A549 (cell line): ENCODE measurements around the gene PPRC1. TPM values are rescaled to one million over a fixed set of nuclear protein-coding genes. Genes with fewer than 3 reads are reported as not detected.
A peak's percentile ranks its signal among the peaks of the same experiment; 100 is the strongest.

Experiments used
- ATAC-seq, 2 experiments: fragments of 200-7000 bp in 1 of 2; fragments of >200 bp in 1 of 2; cut with Nextera tagmentation in 1 of 2; cut with Tn5 transposase in 1 of 2; 3 replicates each; pipeline versions ENCODE4 v1.8.0 to v1.9.1; 2018 to 2020; ENCODE audit warnings: mild to moderate bottlenecking in 1 of 2, moderate library complexity in 1 of 2
- CTCF ChIA-PET: fragments of 300-600 bp; sonication (Branson Sonifier 250); formaldehyde crosslinking; extraction: SDS; loops from one replicate; lab custom pipeline; 2021; ENCODE audit warnings: antibody characterized with exemption, inconsistent platforms; lab: Yijun Ruan, JAX
- POLR2A ChIA-PET: fragments of 350-600 bp; formaldehyde crosslinking; extraction: SDS; loops from one replicate; lab custom pipeline; 2021; ENCODE audit warnings: antibody characterized with exemption, inconsistent platforms; lab: Yijun Ruan, JAX
- DNase-seq, 2 experiments: peaks; one replicate each; pipeline versions ENCODE4 v3.0.0 to v3.0.0-alpha.2; 2011 to 2016; ENCODE audit warnings: low read depth in 1 of 2, low spot score in 1 of 2
- FAIRE-seq: peaks from 2 replicates; lab custom pipeline; 2011; peaks lifted over from hg19 to GRCh38; lab: Jason Lieb, UNC
- H3K27ac ChIP-seq, 2 experiments: fragments of >200 bp; sonication (Bioruptor Twin); formaldehyde crosslinking; 3 replicates each; pipeline ENCODE4 v1.5.1; 2016 to 2017
- H3K4me1 ChIP-seq: fragments of >200 bp; sonication (Bioruptor Twin); formaldehyde crosslinking; 3 replicates; pipeline ENCODE4 v1.6.1; 2016
- H3K4me2 ChIP-seq: fragments of >200 bp; sonication (Bioruptor Twin); formaldehyde crosslinking; 3 replicates; pipeline ENCODE4 v1.6.1; 2016
- H3K4me3 ChIP-seq: fragments of >200 bp; sonication (Bioruptor Twin); formaldehyde crosslinking; 3 replicates; pipeline ENCODE4 v1.5.1; 2016
- H3K9me3 ChIP-seq: fragments of >200 bp; sonication (Bioruptor Twin); formaldehyde crosslinking; 3 replicates; pipeline ENCODE4 v1.6.1; 2016
- BCL3 ChIP-seq: fragments of >200 bp; sonication (Bioruptor Twin); formaldehyde crosslinking; IDR thresholded peaks from 3 replicates; pipeline ENCODE4 v1.6.1; 2016
- CBX8 ChIP-seq: fragments of 200-600 bp; sonication (generic); IDR thresholded peaks from 2 replicates; pipeline ENCODE4 v1.6.1; 2016
- CHD2 ChIP-seq: fragments of 150-350 bp; IDR thresholded peaks from 2 replicates; pipeline ENCODE4 v1.6.1; 2014; ENCODE audit warnings: low read length; ENCODE audit not compliant: partially characterized antibody
- CHD4 ChIP-seq: fragments of 200-600 bp; sonication (generic); IDR thresholded peaks from 2 replicates; pipeline ENCODE4 v1.6.1; 2016; ENCODE audit warnings: antibody characterized with exemption, mild to moderate bottlenecking, borderline replicate concordance
- EHF ChIP-seq: fragments of 250-450 bp; sonication (Bioruptor Pico); IDR thresholded peaks from 2 replicates; pipeline ENCODE4 v1.5.0; 2020; ENCODE audit warnings: mild to moderate bottlenecking
- ELK1 ChIP-seq: fragments of 150-350 bp; IDR thresholded peaks from 2 replicates; pipeline ENCODE4 v1.6.1; 2014; ENCODE audit warnings: low read depth, mild to moderate bottlenecking, low read length
- EP300 ChIP-seq, 2 experiments: fragments of >200 bp; sonication (Bioruptor Twin); formaldehyde crosslinking; IDR thresholded peaks; 2 replicates in 1 of 2; 3 replicates in 1 of 2; pipeline ENCODE4 v1.6.1; 2016 to 2017
- FOSB ChIP-seq: fragments of 250-450 bp; sonication (Bioruptor Pico); IDR thresholded peaks from 2 replicates; pipeline ENCODE4 v1.5.0; 2020; ENCODE audit warnings: mild to moderate bottlenecking, moderate library complexity
- FOXS1 ChIP-seq: fragments of 250-450 bp; sonication (Bioruptor Pico); IDR thresholded peaks from 2 replicates; pipeline ENCODE4 v1.5.0; 2020; ENCODE audit warnings: mild to moderate bottlenecking, moderate library complexity
- HES2 ChIP-seq: fragments of >200 bp; sonication (Bioruptor Twin); formaldehyde crosslinking; IDR thresholded peaks from 2 replicates; pipeline ENCODE4 v1.6.1; 2016
- HOXA7 ChIP-seq: fragments of 250-450 bp; sonication (Bioruptor Pico); IDR thresholded peaks from 2 replicates; pipeline ENCODE4 v1.5.0; 2020; ENCODE audit warnings: mild to moderate bottlenecking, moderate library complexity
- HOXB13 ChIP-seq: fragments of 250-450 bp; sonication (Bioruptor Pico); IDR thresholded peaks from 2 replicates; pipeline ENCODE4 v1.5.0; 2020; ENCODE audit warnings: low read depth, mild to moderate bottlenecking, moderate library complexity
- JUN ChIP-seq, 2 experiments: fragments of >200 bp; sonication (Bioruptor Twin); formaldehyde crosslinking; IDR thresholded peaks; 2 replicates in 1 of 2; 3 replicates in 1 of 2; pipeline ENCODE4 v1.6.1; 2016 to 2017
- JUNB ChIP-seq: fragments of >200 bp; sonication (Bioruptor Twin); formaldehyde crosslinking; IDR thresholded peaks from 2 replicates; pipeline ENCODE4 v1.6.1; 2016
- MAX ChIP-seq: IDR thresholded peaks from 2 replicates; pipeline ENCODE4 v1.6.1; 2012
- MYC ChIP-seq: IDR thresholded peaks from 2 replicates; pipeline ENCODE4 v1.6.1; 2012; ENCODE audit warnings: mild to moderate bottlenecking, inconsistent platforms, low read length, improper control_type of control experiment, borderline replicate concordance
- NFE2L2 ChIP-seq: fragments of 150-350 bp; conservative IDR thresholded peaks from 2 replicates; pipeline ENCODE4 v1.6.1; 2014; ENCODE audit warnings: low read length
- NR3C1 ChIP-seq: fragments of >200 bp; sonication (Bioruptor Twin); formaldehyde crosslinking; IDR thresholded peaks from 3 replicates; pipeline ENCODE4 v1.6.1; 2017
- PBX3 ChIP-seq: IDR thresholded peaks from 2 replicates; pipeline ENCODE4 v1.6.1; 2012
- PHF8 ChIP-seq: fragments of 200-600 bp; sonication (generic); IDR thresholded peaks from 2 replicates; pipeline ENCODE4 v1.6.1; 2016; ENCODE audit warnings: low read depth, mild to moderate bottlenecking, antibody characterized with exemption, moderate library complexity, borderline replicate concordance
- POLR2A ChIP-seq: IDR thresholded peaks from 2 replicates; pipeline ENCODE4 v1.6.1; 2012; ENCODE audit warnings: mild to moderate bottlenecking, low read length
- POLR2AphosphoS2 ChIP-seq: conservative IDR thresholded peaks from 2 replicates; pipeline ENCODE4 v1.6.1; 2012; ENCODE audit warnings: low read length, improper control_type of control experiment, inconsistent platforms
- RNF2 ChIP-seq: fragments of 200-600 bp; sonication (generic); IDR thresholded peaks from 2 replicates; pipeline ENCODE4 v1.6.1; 2016; ENCODE audit warnings: low read depth, mild to moderate bottlenecking, antibody characterized with exemption, moderate library complexity, borderline replicate concordance
- TFCP2L1 ChIP-seq: fragments of 250-450 bp; sonication (Bioruptor Pico); IDR thresholded peaks from 2 replicates; pipeline ENCODE4 v1.5.0; 2021; ENCODE audit warnings: mild to moderate bottlenecking
- ZC3H11A ChIP-seq: fragments of 450-650 bp; IDR thresholded peaks from 2 replicates; pipeline ENCODE4 v1.6.1; 2014; ENCODE audit warnings: antibody characterized with exemption, mild to moderate bottlenecking
- WGBS: methylation state at CpG from one replicate; pipeline ENCODE4 v1.1.6; 2017; ENCODE audit errors: missing lambda C conversion rate; 5-methylcytosine and 5-hydroxymethylcytosine counted together
- polyA plus RNA-seq, 4 experiments: library from polyadenylated mRNA; depleted of rRNA in 3 of 4; stranded (reverse); fragments of >200 nt; fragmentation: RNase III in 1 of 4; extraction: RNeasy Plus Mini Kit Qiagen cat#74134 plus additional on column Dnase treatment in 1 of 4; gene quantifications; 2 replicates in 3 of 4; 3 replicates in 1 of 4; pipeline ENCODE4 v1.2.3, GENCODE V29; 2011 to 2017

The PPRC1 gene
- polyA plus RNA-seq, 2 of the 4 experiments (the other 2 are of a cell fraction) = 27.0 to 44.1 TPM

GRCh38 chr10:102185272-102185671, 52.4 kb downstream of the PPRC1 start:
- no peak overlapping the region for H3K4me2 ChIP-seq
- no peak for TF ChIP-seq HES2
- TF ChIP-seq POLR2A = no peak
- no peak for TF ChIP-seq PHF8
- no peak for TF ChIP-seq CBX8
- TF ChIP-seq BCL3 = no peak
- TF ChIP-seq HOXA7 (CRISPR knock-in tag) = no peak
- no peak for TF ChIP-seq EP300 (IDR thresholded peaks at IDR 0.05)
- ChIA-PET CTCF (interaction anchor here (1.2 to 3.0 kb wide), 4 partner anchors 15 to 167 kb away, joined by 4 to 9 read pairs (median 4); no protein-coding TSS in a partner anchor), POLR2A (no interaction called here)
- no peak overlapping the region for H3K4me3 ChIP-seq
- peaks cover 19% of the 10 kb centered on the region for H3K9me3 ChIP-seq
- H3K4me1 ChIP-seq = no peaks in the 10 kb centered on the region
- DNase-seq (no peak), FAIRE-seq (no peak), ATAC-seq (no peak)
- no peak overlapping the region for H3K27ac ChIP-seq
- WGBS = 20% methylated on average over 2 of the region's 2 CpGs

- no peak overlapping the region for H3K4me2 ChIP-seq
- no peak overlapping the region for H3K27ac ChIP-seq
- ATAC-seq (no peak), FAIRE-seq (no peak), DNase-seq (no peak)
- H3K4me1 ChIP-seq = no peaks in the 10 kb centered on the region
- ChIA-PET POLR2A (no interaction called here), CTCF (interaction anchor here (1.2 to 3.0 kb wide), 5 partner anchors 16 to 218 kb away, joined by 4 to 9 read pairs (median 4); no protein-coding TSS in a partner anchor)
- TF ChIP-seq FOXS1 (CRISPR knock-in tag) (no peak), POLR2AphosphoS2 (no peak), PBX3 (no peak), JUNB (no peak), NFE2L2 (no peak), ELK1 (no peak)
- H3K4me3 ChIP-seq = no peak overlapping the region
- WGBS = 71% methylated on average over 15 of the region's 15 CpGs
- H3K9me3 ChIP-seq = peaks cover 19% of the 10 kb centered on the region
Measured at GRCh38 chr10:102185811-102186527, 53.1 kb downstream of the PPRC1 start.

GRCh38 chr10:102188298-102188940, 55.6 kb downstream of the PPRC1 start:
- 31% methylated on average over 3 of the region's 3 CpGs for WGBS
- FAIRE-seq (no peak), DNase-seq (no peak), ATAC-seq (peak; percentile 13 to 45; a peak in 5 of 6 replicates)
- ChIA-PET POLR2A (no interaction called here), CTCF (interaction anchor here (0.9 to 1.9 kb wide), 4 partner anchors 10 to 41 kb away, joined by 3 to 9 read pairs (median 6); no protein-coding TSS in a partner anchor)
- H3K9me3 ChIP-seq = peaks cover 38% of the 10 kb centered on the region
- H3K4me2 ChIP-seq = no peak overlapping the region
- no peak overlapping the region for H3K27ac ChIP-seq
- no peak overlapping the region for H3K4me3 ChIP-seq
- H3K4me1 ChIP-seq = no peaks in the 10 kb centered on the region
- TF ChIP-seq MAX (no peak), FOSB (no peak), MYC (no peak), HOXB13 (CRISPR knock-in tag) (no peak), TFCP2L1 (CRISPR knock-in tag) (no peak), PHF8 (no peak), EHF (no peak), RNF2 (no peak), CHD4 (no peak), NR3C1 (no peak), CHD2 (no peak), EP300 (IDR thresholded peaks at IDR 0.05) (no peak), ZC3H11A (no peak), ELK1 (no peak), JUN (IDR thresholded peaks at IDR 0.05) (no peak), POLR2A (no peak)
